Effector memory CD8-positive, alpha-beta T cell (primary cell): Measurements from ENCODE around the gene URB2.
A peak's percentile ranks its signal among the peaks of the same experiment; 100 is the strongest.

Source experiments
- ATAC-seq: fragments of 150-1000 bp; cut with Tn5 transposase; replicated peaks from 2 replicates; pipeline ENCODE4 v1.10.0; 2021; ENCODE audit warnings: mild to moderate bottlenecking, moderate library complexity
- DNase-seq, 3 experiments: peaks; one replicate each; pipeline ENCODE4 v3.0.0; 2021
- H3K27ac Mint-ChIP-seq, 2 donors: one replicate each; pipeline ENCODE4 v1.8.0; 2022; ENCODE audit warnings: mild to moderate bottlenecking in 2 of 2, mixed read lengths in 2 of 2, moderate library complexity in 2 of 2
- H3K27me3 Mint-ChIP-seq, 2 donors: one replicate each; pipeline ENCODE4 v1.8.0; 2022; ENCODE audit warnings: mixed read lengths in 2 of 2
- H3K36me3 Mint-ChIP-seq: one replicate; pipeline ENCODE4 v1.8.0; 2022; ENCODE audit warnings: mild to moderate bottlenecking, moderate library complexity, mixed read lengths; ENCODE audit not compliant: insufficient read depth
- H3K4me1 Mint-ChIP-seq, 2 donors: one replicate each; pipeline ENCODE4 v1.8.0; 2022; ENCODE audit warnings: low read depth in 2 of 2, mixed read lengths in 2 of 2
- H3K4me3 Mint-ChIP-seq, 2 donors: one replicate each; pipeline ENCODE4 v1.8.0; 2022; ENCODE audit warnings: mild to moderate bottlenecking in 2 of 2, mixed read lengths in 2 of 2, moderate library complexity in 2 of 2
- H3K9me3 Mint-ChIP-seq, 2 donors: one replicate each; pipeline ENCODE4 v1.8.0; 2022; ENCODE audit warnings: mixed read lengths in 2 of 2

URB2 gene

GRCh38 chr1:229665912-229666558, 40.0 kb downstream of the URB2 start:
- Mint-ChIP-seq H3K4me1 (peaks cover 0 to 5% of the 10 kb centered on the region in 2 donors), H3K27me3 (no peaks in the 10 kb centered on the region), H3K9me3 (no peaks in the 10 kb centered on the region), H3K36me3 (no peaks in the 10 kb centered on the region), H3K27ac (no peak overlapping the region), H3K4me3 (no peak overlapping the region)
- no peak for ATAC-seq
- DNase-seq, result no peak

- Mint-ChIP-seq H3K9me3 (no peaks in the 10 kb centered on the region), H3K4me1 (peaks cover 0 to under 1% of the 10 kb centered on the region in 2 donors)
Measured at GRCh38 chr1:229666585-229666984, 40.5 kb downstream of the URB2 start.

GRCh38 chr1:229669333-229669732, 43.3 kb downstream of the URB2 start:
- Mint-ChIP-seq H3K9me3 (no peaks in the 10 kb centered on the region), H3K27ac (no peak overlapping the region), H3K4me3 (no peak overlapping the region), H3K36me3 (no peaks in the 10 kb centered on the region), H3K4me1 (no peaks in the 10 kb centered on the region), H3K27me3 (no peaks in the 10 kb centered on the region)
- ATAC-seq (no peak), DNase-seq (no peak)

More at GRCh38 chr1:229666585-229666984, 40.5 kb downstream of the URB2 start:
- H3K27me3 Mint-ChIP-seq, result no peaks in the 10 kb centered on the region
- ATAC-seq, result no peak
- H3K4me3 Mint-ChIP-seq, result no peak overlapping the region
- H3K36me3 Mint-ChIP-seq, result no peaks in the 10 kb centered on the region
- no peak for DNase-seq
- H3K27ac Mint-ChIP-seq, result no peak overlapping the region

- Mint-ChIP-seq H3K27ac (no peak overlapping the region), H3K36me3 (no peaks in the 10 kb centered on the region), H3K27me3 (no peaks in the 10 kb centered on the region), H3K4me3 (no peak overlapping the region), H3K4me1 (no peaks in the 10 kb centered on the region), H3K9me3 (no peaks in the 10 kb centered on the region)
- ATAC-seq (no peak), DNase-seq (no peak)
Measured at GRCh38 chr1:229671310-229671709, 45.3 kb downstream of the URB2 start.

- no peak overlapping the region for H3K4me3 Mint-ChIP-seq
- DNase-seq (no peak), ATAC-seq (no peak)
- H3K36me3 Mint-ChIP-seq, result no peaks in the 10 kb centered on the region
- no peaks in the 10 kb centered on the region for H3K4me1 Mint-ChIP-seq
- H3K27ac Mint-ChIP-seq, result no peak overlapping the region
- H3K9me3 Mint-ChIP-seq, result no peaks in the 10 kb centered on the region
- no peaks in the 10 kb centered on the region for H3K27me3 Mint-ChIP-seq
Measured at GRCh38 chr1:229672246-229672645, 46.2 kb downstream of the URB2 start.

- no peaks in the 10 kb centered on the region for H3K4me1 Mint-ChIP-seq
Measured at GRCh38 chr1:229674042-229674441, 48.0 kb downstream of the URB2 start.

GRCh38 chr1:229675396-229675795, 49.3 kb downstream of the URB2 start:
- H3K27ac Mint-ChIP-seq, result no peak overlapping the region
- no peaks in the 10 kb centered on the region for H3K9me3 Mint-ChIP-seq
- H3K27me3 Mint-ChIP-seq, result no peaks in the 10 kb centered on the region
- H3K4me1 Mint-ChIP-seq, result no peaks in the 10 kb centered on the region
- DNase-seq (no peak), ATAC-seq (no peak)
- no peak overlapping the region for H3K4me3 Mint-ChIP-seq
- no peaks in the 10 kb centered on the region for H3K36me3 Mint-ChIP-seq

More at GRCh38 chr1:229674042-229674441, 48.0 kb downstream of the URB2 start:
- H3K9me3 Mint-ChIP-seq, result no peaks in the 10 kb centered on the region
- DNase-seq (no peak), ATAC-seq (no peak)
- H3K36me3 Mint-ChIP-seq, result no peaks in the 10 kb centered on the region
- H3K27me3 Mint-ChIP-seq, result no peaks in the 10 kb centered on the region
- H3K4me3 Mint-ChIP-seq, result no peak overlapping the region
- H3K27ac Mint-ChIP-seq, result no peak overlapping the region

GRCh38 chr1:229685149-229685548, 59.1 kb downstream of the URB2 start:
- peaks cover 7 to 38% of the 10 kb centered on the region in 2 donors for H3K27me3 Mint-ChIP-seq
- peaks cover 0 to 6% of the 10 kb centered on the region in 2 donors for H3K9me3 Mint-ChIP-seq
- no peak overlapping the region for H3K4me3 Mint-ChIP-seq
- H3K27ac Mint-ChIP-seq, result no peak overlapping the region
- H3K36me3 Mint-ChIP-seq, result no peaks in the 10 kb centered on the region
- ATAC-seq (no peak), DNase-seq (no peak)
- H3K4me1 Mint-ChIP-seq, result no peaks in the 10 kb centered on the region

- peak; percentile 20 for ATAC-seq
- Mint-ChIP-seq H3K27me3 (peaks cover 7 to 36% of the 10 kb centered on the region in 2 donors), H3K36me3 (peaks cover 5% of the 10 kb centered on the region), H3K27ac (no peak overlapping the region), H3K9me3 (peaks cover 0 to 6% of the 10 kb centered on the region in 2 donors), H3K4me3 (no peak overlapping the region), H3K4me1 (peaks cover 13 to 17% of the 10 kb centered on the region in 2 donors)
- DNase-seq, result no peak
Measured at GRCh38 chr1:229689273-229689672, 63.2 kb downstream of the URB2 start.

- H3K36me3 Mint-ChIP-seq, result peaks cover 5% of the 10 kb centered on the region
- peak overlapping the region in 1 of 2 donors; percentile 35 for H3K27ac Mint-ChIP-seq
- ATAC-seq (no peak), DNase-seq (no peak)
- H3K4me1 Mint-ChIP-seq, result peaks cover 13 to 17% of the 10 kb centered on the region in 2 donors
- H3K4me3 Mint-ChIP-seq, result no peak overlapping the region
- H3K27me3 Mint-ChIP-seq, result peaks cover 13 to 34% of the 10 kb centered on the region in 2 donors
- H3K9me3 Mint-ChIP-seq, result peaks cover 0 to 6% of the 10 kb centered on the region in 2 donors
Measured at GRCh38 chr1:229689904-229690303, 63.9 kb downstream of the URB2 start.

- DNase-seq (no peak), ATAC-seq (no peak)
- H3K9me3 Mint-ChIP-seq, result peaks cover 0 to 2% of the 10 kb centered on the region in 2 donors
- H3K36me3 Mint-ChIP-seq, result peaks cover 5% of the 10 kb centered on the region
- peak overlapping the region in 1 of 2 donors; percentile 35 for H3K27ac Mint-ChIP-seq
- H3K27me3 Mint-ChIP-seq, result peaks cover 18 to 26% of the 10 kb centered on the region in 2 donors
- H3K4me3 Mint-ChIP-seq, result no peak overlapping the region
- peaks cover 13 to 17% of the 10 kb centered on the region in 2 donors for H3K4me1 Mint-ChIP-seq
Measured at GRCh38 chr1:229690662-229691061, 64.6 kb downstream of the URB2 start.

GRCh38 chr1:229691362-229691761, 65.3 kb downstream of the URB2 start:
- H3K36me3 Mint-ChIP-seq, result peaks cover 5% of the 10 kb centered on the region
- peaks cover 13 to 17% of the 10 kb centered on the region in 2 donors for H3K4me1 Mint-ChIP-seq
- ATAC-seq, result peak; percentile 71
- H3K4me3 Mint-ChIP-seq, result no peak overlapping the region
- peaks cover 21% of the 10 kb centered on the region in 2 donors for H3K27me3 Mint-ChIP-seq
- H3K9me3 Mint-ChIP-seq, result no peaks in the 10 kb centered on the region
- H3K27ac Mint-ChIP-seq, result peak overlapping the region in 1 of 2 donors; percentile 81
- DNase-seq, result no peak

GRCh38 chr1:229693129-229693900, 67.3 kb downstream of the URB2 start:
- no peak overlapping the region for H3K4me3 Mint-ChIP-seq
- peak overlapping the region in 1 of 2 donors; percentile 81 for H3K27ac Mint-ChIP-seq
- peaks cover 27 to 33% of the 10 kb centered on the region in 2 donors for H3K27me3 Mint-ChIP-seq
- H3K4me1 Mint-ChIP-seq, result peaks cover 13 to 17% of the 10 kb centered on the region in 2 donors
- peaks cover 5% of the 10 kb centered on the region for H3K36me3 Mint-ChIP-seq
- ATAC-seq, result no peak
- DNase-seq, result no peak
- H3K9me3 Mint-ChIP-seq, result no peaks in the 10 kb centered on the region
